Lower leg skin (tissue), 4 donors: ENCODE measurements around the gene SNX10. TPM values are rescaled to one million over a fixed set of nuclear protein-coding genes. Genes with fewer than 3 reads are reported as not detected.
A peak's percentile ranks its signal among the peaks of the same experiment; 100 is the strongest.

Experiments
- DNase-seq, 2 donors: peaks; one replicate each; pipeline ENCODE4 v3.0.0-alpha.2; 2019; ENCODE audit warnings: low spot score in 2 of 2
- H3K4me3 ChIP-seq: fragments of 200-600 bp; sonication (generic); 2 replicates; pipeline ENCODE4 v1.5.1; 2017; ENCODE audit warnings: mild to moderate bottlenecking, low read depth; ENCODE audit not compliant: poor library complexity, severe bottlenecking
- CTCF ChIP-seq, 3 donors: fragments of 450-650 bp; IDR thresholded peaks; one replicate each; pipeline ENCODE4 v1.5.1; 2016; ENCODE audit warnings: antibody characterized with exemption in 3 of 3, mild to moderate bottlenecking in 3 of 3, moderate library complexity in 2 of 3
- POLR2A ChIP-seq, 2 donors: fragments of 450-650 bp; IDR thresholded peaks; one replicate each; pipeline ENCODE4 v1.6.1; 2016 to 2017; ENCODE audit warnings: antibody characterized with exemption in 2 of 2, mild to moderate bottlenecking in 1 of 2, moderate library complexity in 1 of 2
- WGBS, 2 donors: methylation state at CpG; one replicate each; pipeline ENCODE4 v1.1.5; 2018; 5-methylcytosine and 5-hydroxymethylcytosine counted together
- intact Hi-C: fragments of 100-400 bp; cut with DNase I; formaldehyde crosslinking; loops from one replicate; pipeline ENCODE4 v1.15.0; 2023; ENCODE audit warnings: low total_unique reads
- total RNA-seq, 4 donors: library from RNA; depleted of rRNA; stranded (reverse); fragments of >200 nt; gene quantifications; one replicate each; pipeline ENCODE4 v1.1.0, GENCODE V29; 2016

The SNX10 gene
- total RNA-seq, 4 donors from 2014 or later = 2.0 to 10.0 (median 3.8) TPM

GRCh38 chr7:26374647-26375373 lies 83.1 kb downstream of the SNX10 start:
- intact Hi-C loops = loop anchor here (5.0 kb wide), 1 partner anchor 292 kb away; no protein-coding TSS in a partner anchor
- WGBS, 2 donors = 81 to 87% methylated on average over 6 of the region's 6 CpGs
- no peak for DNase-seq
- no peak overlapping the region for H3K4me3 ChIP-seq
- TF ChIP-seq CTCF (IDR thresholded peaks at IDR 0.05) (no peak), POLR2A (IDR thresholded peaks at IDR 0.05) (no peak)

- no peak for DNase-seq
- H3K4me3 ChIP-seq = no peak overlapping the region
- TF ChIP-seq POLR2A (IDR thresholded peaks at IDR 0.05) (no peak), CTCF (IDR thresholded peaks at IDR 0.05) (no peak)
- intact Hi-C loops = loop anchor here (5.0 kb wide), 1 partner anchor 292 kb away; no protein-coding TSS in a partner anchor
- WGBS, 2 donors = 20 to 21% methylated on average over 14 of the region's 14 CpGs
Observed at GRCh38 chr7:26375726-26376174, 84.1 kb downstream of the SNX10 start.

GRCh38 chr7:26376175-26376917 lies 84.7 kb downstream of the SNX10 start:
- intact Hi-C loops = loop anchor here (5.0 kb wide), 1 partner anchor 291 kb away; no protein-coding TSS in a partner anchor
- no peak for DNase-seq
- H3K4me3 ChIP-seq = peak overlapping the region; percentile 21
- TF ChIP-seq CTCF (IDR thresholded peaks at IDR 0.05) (no peak), POLR2A (IDR thresholded peaks at IDR 0.05) (no peak)
- WGBS, 2 donors = 2 to 4% methylated on average over 55 to 77 of the region's 88 CpGs

GRCh38 chr7:26378016-26378415 lies 86.4 kb downstream of the SNX10 start:
- intact Hi-C loops = loop anchor here (5.0 kb wide), 1 partner anchor 289 kb away; no protein-coding TSS in a partner anchor
- TF ChIP-seq POLR2A (IDR thresholded peaks at IDR 0.05) = no peak
- no peak for TF ChIP-seq CTCF (IDR thresholded peaks at IDR 0.05)
- DNase-seq = no peak
- no peak overlapping the region for H3K4me3 ChIP-seq
- 55 to 73% methylated on average over 7 of the region's 7 CpGs for WGBS, 2 donors

- WGBS, 2 donors = 61% methylated on average over 3 of the region's 3 CpGs
- intact Hi-C loops = loop anchor here (5.0 kb wide), 1 partner anchor 288 kb away; no protein-coding TSS in a partner anchor
- no peak for DNase-seq
- no peak overlapping the region for H3K4me3 ChIP-seq
- TF ChIP-seq POLR2A (IDR thresholded peaks at IDR 0.05) = no peak
- TF ChIP-seq CTCF (IDR thresholded peaks at IDR 0.05) = no peak
Observed at GRCh38 chr7:26379711-26380110, 88.0 kb downstream of the SNX10 start.
